ENCODE measurements around the gene SLC7A6.
A peak's percentile ranks its signal among the peaks of the same experiment; 100 is the strongest.
"Not testable (repeated sequence)": the region's sequence is repeated elsewhere in the genome, so short reads cannot be mapped to it uniquely, and the experiment has no call there.

SLC7A6 gene

DNA sequence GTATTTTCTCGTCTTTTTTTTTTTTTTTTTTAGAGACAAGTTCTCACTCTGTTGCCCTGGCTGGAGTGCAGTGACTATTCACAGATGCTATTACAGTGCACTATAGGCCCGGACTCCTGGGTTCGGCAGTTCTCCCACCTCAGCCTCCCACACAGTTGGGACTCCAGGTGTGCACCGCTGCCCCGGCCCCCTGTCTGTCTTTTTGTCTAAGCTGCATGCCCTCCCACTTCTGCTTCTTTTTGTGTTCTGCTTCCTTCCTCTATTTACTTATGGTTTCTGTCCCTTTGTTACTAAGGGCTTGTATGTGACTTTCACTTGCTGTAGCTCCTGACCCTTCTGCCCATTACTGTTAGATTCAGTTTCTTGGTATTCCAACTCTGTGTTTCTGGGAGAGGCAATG lies 20.5 kb downstream of the SLC7A6 start:
- no peak for DNase-seq

DNA sequence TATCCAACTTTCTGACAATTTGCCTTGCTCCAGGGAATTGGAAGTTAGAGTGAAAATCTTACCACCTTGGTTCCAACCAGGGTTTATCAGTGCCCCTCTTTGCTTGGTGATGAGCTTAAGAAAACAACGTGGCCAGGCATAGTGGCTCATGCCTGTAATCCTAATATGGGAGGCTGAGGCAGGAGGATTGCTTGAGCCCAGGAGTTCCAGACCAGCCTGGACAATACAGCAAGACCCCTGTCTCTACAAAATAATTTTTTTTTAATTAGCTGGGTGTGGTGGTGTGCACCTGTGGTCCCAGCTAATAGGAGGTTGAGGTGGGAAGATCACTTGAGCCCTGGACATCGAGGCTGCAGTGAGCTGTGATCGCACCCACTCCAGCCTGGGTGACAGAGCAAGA lies 21.4 kb downstream of the SLC7A6 start:
- DNase-seq: no peak

DNA sequence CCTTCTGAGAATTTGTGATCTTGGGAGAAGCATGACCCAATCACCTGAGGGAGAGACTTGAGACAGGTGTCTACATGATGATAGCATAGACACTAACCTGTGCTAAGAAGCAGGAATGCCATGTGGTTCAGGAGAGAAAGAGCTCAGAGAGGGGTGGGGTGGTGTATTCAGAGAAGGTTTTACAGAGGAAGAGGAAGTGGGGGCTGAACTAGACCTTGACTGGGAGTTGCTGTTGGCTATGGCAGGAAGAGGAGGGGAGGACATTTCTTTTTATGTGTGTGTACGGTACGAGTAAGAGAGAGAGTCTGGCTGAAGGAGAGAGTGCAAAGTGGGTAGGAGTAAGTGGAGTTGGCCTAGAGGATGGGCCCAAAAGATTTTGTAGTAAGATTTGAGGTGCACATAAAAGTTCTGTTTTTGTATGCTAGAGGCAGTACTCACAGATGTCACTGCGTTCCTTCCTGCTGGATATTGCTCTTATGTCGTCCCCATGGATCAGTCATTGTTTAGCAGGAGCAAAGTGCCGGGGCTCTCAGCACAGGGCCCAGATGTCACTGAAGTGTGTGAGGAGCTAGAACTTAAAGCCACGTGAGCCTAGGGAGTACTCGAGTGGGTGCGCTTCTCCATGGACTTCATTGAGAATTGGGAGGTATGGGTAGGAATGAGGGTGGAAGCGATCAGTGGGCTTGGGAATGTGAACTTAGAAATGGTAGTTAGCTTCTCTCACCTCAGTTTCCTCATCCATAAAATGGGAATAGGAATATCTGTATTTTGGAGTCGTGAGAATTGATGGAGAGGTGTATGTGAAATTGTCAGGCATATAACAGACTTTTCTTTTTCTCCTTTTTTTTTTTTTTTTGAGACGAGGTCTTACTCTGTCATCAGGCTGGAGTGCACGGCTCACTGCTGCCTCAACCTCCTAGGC lies 22.1 kb downstream of the SLC7A6 start:
- no peak for DNase-seq

DNA sequence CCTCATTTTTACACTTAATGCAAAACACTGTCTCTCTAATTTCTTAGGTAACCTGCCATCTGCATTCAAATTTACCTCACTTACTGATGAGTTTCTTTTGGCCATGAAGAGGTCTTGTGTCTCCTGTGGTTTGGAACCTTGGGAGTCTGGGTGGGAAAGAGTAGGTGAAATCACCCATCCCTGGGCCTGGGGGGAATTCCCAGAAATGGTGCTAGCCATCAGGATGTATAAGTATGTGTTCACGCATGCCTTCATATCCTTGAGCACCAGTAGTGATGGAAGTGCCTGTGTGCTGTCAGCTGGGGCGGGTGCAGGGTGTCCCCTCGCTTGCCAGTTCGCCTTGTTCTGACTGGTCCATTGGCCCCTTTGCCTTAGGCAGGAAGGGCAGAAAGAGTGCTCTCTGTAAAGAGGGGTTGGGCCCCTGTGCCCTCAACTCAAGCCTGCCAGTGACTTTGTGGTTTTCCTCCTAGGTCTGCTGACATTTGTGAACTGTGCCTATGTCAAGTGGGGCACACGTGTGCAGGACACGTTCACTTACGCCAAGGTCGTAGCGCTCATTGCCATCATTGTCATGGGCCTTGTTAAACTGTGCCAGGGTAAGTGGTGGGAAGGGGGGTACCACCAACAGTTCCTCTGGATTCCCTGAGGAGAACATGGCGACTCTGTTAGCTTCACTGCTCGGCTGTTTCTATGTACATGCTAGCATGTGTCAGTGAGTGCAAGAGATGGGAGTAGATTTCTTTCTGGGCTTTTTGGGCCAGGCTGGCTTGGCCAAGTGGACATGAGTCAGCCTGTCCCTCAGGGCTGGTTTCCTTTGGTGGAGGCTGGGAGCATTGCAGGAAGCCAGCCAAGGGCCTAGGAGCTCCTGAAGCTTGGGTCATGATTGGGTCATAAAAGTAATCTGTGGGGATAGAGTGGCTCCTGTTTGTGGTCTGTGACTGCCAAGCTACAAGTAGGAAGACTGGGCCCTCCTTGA lies 23.2 kb downstream of the SLC7A6 start:
- no peak for DNase-seq

DNA sequence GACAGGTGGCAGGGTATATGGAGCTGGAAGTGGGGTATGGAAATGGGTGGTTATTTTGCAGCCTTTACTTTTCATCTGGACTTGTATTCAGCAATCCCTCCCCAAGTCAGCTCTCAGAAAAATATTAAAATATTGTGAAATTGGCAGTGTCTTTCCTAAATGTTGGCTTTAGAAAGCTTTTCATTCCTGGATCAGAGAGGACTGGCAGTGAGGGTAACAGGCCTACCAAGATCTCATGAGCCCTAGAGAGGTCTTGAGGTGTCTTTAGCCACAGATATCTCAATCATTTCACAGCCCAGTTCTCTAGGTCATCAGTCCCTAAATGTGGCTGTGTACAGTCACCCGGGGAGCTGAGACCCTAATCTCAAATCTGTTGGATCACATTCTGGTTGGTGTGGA lies 23.9 kb downstream of the SLC7A6 start:
- no peak for DNase-seq

DNA sequence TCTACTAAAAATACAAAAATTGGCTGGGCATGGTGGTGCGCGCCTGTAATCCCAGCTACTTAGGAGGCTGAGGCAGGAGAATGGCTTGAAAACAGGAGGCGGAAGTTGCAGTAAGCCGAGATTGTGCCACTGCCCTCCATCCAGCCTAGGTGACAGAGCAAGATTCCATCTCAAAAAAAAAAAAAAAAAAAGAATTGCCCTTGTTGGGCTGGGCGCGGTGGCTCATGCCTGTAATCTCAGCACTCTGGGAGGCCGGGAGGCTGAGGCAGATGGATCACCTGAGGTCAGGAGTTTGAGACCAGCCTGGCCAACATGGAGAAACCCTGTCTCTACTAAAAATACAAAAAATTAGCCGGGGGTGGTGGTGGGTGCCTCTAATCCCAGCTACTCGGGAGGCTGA lies 24.5 kb downstream of the SLC7A6 start:
- not testable (repeated sequence) for DNase-seq

DNA sequence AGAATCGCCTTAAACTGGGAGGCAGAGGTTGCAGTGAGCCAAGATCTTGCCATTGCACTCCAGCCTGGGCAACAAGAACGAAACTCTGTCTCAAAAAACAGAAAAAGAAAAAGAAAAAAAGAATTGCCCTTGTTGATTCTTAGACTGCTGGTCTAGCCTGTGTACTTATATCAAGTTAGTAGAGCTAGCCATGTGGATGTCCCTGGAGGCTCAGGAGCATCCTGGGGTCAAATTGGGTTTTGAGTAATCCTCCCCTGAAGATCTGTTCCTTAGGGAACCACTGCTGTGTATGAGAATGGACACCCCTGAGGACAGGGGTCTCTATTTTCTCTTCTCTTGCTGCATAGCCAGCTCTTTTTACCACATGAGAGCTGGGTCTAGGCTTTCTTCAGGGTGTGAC lies 24.9 kb downstream of the SLC7A6 start:
- DNase-seq: no peak

DNA sequence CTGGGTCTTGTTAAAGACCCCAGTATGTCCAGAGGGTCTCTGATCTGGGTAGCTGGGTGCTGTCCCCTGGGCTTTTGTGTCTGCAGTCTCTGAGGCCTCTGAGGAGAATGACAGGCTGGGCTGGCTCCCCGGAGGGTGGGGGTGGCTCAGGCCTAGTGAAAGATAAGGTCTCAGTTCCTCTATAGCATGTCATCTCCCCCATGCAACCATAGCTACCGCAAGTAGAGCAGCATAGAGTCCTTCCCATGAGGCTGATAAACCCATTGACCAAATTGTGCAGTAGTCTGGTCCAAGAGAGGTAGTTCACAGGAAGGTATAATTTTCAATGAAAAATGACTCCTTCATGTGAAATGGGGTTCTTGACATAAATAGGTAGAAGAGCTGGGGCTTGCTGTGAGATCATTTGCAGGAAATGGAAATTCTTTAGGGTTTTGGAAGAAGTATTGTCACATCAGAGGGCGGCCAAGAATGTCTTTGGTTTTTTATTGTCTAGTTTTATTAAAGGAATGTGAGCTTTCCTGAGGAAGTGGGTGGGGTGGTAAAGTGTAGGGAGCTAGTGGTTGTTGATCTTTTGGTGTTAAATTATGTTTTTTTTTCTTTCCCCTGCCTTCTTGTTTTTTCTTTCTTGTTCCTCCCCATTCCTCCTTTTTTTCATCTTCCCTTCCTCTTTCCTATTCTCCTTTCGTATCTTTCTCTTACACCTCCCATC lies 25.4 kb downstream of the SLC7A6 start:
- no peak for DNase-seq

DNA sequence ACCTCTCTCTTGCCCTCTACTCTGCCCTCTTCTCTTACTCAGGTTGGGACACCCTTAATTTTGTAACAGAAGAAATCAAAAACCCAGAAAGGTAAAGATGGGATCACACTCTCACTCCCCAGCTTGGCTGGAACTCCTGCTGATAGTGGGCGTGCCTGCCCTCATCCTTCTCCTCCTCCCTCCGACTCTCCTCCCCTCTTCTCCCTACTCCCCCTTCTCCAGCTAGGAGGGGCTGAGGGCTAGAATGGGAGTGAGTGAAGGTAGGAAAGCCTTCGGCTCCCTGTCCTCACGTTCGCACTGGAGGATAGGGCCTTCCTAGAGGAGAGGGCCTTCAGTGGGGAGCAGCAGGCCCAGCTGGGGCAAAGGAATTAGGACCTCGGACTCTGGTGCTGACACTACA lies 26.1 kb downstream of the SLC7A6 start:
- DNase-seq: no peak

DNA sequence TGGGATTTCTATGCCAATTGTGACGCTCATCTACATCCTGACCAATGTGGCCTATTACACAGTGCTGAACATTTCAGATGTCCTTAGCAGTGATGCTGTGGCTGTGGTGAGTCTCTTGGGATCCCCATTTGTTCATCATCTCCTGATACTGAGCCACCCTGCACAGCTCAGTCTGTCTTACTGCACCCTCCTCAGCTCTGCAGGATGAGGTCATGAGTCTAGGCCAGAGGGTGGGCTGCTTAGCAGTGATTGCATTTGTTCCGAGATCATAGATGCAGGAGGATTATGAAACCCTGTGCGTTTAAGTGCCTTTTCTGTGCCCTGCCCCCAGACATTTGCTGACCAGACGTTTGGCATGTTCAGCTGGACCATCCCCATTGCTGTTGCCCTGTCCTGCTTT lies 26.9 kb downstream of the SLC7A6 start:
- DNase-seq: no peak

DNA sequence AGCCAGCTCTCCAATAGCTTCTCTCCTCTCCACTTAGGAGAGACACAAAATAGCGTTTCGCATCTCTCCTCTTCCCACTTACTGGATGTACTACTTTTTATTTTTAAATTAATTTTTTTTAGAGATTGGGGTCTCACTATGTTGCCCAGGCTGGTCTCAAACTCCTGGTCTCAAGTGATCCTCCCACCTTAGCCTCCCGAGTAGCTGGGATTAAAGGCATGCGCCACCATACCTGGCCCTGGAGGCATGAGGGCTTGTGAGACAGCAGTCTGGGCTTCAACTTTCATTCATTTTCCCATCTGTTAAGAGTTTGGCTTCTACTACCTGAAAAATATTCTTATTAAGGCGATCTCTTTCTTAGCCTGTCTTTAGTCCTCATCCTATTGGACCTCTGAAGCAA lies 28.1 kb downstream of the SLC7A6 start:
- no peak for DNase-seq

DNA sequence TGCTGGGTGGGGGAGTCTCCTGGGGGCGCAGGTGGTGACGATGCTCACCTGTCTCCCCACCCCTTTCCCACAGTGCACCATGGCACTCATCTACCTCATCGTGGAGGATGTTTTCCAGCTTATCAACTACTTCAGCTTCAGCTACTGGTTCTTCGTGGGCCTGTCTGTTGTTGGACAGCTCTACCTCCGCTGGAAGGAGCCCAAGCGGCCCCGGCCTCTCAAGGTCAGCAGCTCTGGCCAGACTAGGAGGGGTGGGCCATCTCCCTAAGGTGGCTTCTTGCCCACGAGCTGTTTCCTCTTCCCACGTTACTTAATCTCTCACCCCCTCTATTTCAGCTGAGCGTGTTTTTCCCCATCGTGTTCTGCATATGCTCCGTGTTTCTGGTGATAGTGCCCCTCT lies 32.0 kb downstream of the SLC7A6 start:
- DNase-seq: no peak

DNA sequence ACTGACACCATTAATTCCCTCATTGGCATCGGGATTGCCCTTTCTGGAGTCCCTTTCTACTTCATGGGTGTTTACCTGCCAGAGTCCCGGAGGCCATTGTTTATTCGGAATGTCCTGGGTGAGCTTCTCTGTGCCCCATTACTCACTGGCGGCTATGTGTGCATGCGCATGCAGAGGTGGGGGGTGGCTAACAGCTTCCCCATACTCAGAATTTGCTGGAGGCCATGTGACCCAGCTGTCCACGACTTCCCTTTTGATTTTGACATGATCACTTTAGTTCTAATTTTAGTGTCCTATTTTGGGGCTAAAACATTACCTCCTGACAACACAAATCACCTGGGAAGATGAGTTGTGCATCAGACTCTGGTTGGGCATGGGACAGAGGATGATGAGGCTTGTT lies 32.4 kb downstream of the SLC7A6 start:
- DNase-seq: no peak

DNA sequence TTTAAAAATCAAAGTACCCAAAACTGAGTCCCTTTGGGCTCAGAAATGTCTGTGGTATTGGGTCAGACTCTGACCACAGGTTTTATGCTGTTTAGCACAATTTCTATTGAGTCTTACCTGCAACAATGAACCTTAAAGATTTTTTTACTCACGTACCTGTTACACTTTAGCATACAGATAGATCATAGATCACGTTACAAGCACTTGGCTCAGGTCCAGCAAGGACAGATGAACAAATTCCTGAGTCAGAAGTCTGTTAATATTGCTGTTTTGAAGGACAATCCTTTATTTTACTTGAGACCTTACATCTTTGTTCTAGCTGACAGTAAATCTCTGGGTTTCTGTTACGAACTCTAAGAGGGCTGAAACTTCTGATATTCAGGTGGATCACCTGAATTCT lies 33.6 kb downstream of the SLC7A6 start:
- no peak for DNase-seq

DNA sequence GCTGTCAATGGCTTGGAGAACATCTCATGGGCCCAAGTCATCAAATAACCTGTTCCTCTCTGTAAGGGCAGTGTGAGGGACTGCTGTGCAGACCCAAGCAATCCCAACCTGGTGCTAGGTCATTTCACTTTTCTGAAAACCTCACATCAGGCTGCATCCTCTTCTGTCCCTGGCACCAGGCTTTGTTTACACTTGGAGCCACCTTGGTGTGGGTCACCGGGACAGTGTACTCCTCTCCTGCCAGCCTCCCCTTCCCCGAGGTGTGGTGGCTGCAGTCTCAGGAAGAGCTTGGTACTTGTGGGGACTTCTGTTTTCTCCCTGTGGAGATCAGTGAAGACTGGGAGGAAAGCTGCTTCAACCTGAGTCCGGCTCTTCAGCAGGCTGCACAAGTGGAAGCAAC lies 34.0 kb downstream of the SLC7A6 start:
- no peak for DNase-seq

DNA sequence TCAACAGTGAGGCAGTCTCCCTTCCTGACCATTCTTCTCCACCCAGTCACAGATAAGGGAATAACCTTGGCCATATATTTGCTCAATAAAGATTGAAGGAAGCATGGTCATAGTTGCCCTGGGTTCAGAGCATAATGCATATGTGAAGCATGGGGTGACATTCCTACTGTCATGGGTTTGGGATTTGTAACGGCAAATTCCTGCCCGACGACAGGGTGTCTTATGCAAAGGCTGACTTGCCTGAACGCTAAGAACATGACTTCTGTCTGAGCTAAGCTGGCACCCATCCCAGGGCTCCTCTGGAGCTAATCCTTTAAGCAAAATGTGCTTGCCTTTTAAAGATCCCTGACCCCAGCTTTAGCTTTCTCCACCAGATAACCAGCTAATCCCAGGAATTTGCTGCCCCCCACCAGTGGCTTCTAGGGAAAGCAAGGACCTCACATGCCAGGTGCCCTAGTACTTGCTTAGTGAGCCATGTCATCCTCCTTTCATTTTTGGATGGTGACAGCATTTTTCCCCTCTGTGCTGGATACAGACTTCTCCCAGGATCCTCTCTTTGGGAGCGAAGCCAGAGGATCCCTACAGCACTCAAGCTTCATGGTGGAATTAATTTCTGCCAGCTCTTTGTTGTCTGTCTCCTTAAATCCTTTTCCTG lies 34.7 kb downstream of the SLC7A6 start:
- DNase-seq: peak; percentile 67

DNA sequence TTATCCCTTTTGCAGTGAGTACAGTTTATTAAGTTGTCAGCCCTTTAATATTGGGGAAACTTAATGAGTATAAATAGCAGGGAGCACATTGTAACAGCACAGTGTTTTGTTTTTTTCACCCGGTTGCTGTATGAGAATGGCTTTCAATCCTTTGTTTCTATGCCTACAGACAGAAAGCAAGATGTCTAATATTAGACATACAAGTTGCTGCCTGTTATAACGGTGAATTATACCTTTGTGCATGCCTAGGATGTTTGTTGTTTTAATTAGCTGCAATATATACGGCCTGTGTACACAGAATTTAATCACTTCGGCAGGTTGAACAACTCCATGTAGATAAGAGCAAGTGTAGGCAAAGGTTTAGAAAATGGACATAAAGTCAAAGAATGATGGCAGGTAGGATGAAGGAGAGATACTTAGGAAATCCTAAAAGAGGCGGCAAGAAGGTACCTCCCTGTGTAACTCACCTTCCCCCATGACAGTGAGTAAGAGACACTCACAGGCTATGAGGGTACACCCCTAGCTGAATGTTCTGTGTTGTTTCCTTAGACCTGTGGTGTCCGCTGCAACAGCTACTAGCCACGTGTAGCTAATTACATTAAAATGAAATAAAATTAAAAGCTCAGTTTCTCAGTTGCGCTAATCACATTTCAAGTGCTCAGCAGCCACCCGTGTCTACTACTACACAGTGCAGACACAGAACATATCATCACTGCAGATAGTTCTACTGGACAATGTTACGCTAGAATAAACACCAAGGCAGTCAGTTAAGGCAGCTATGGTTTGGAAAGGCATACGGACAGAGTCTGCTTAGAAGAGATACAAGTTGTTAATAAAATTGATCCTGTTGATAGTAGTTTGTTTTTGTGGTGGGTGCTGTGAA lies 35.5 kb downstream of the SLC7A6 start:
- peak; percentile 67 for DNase-seq

DNA sequence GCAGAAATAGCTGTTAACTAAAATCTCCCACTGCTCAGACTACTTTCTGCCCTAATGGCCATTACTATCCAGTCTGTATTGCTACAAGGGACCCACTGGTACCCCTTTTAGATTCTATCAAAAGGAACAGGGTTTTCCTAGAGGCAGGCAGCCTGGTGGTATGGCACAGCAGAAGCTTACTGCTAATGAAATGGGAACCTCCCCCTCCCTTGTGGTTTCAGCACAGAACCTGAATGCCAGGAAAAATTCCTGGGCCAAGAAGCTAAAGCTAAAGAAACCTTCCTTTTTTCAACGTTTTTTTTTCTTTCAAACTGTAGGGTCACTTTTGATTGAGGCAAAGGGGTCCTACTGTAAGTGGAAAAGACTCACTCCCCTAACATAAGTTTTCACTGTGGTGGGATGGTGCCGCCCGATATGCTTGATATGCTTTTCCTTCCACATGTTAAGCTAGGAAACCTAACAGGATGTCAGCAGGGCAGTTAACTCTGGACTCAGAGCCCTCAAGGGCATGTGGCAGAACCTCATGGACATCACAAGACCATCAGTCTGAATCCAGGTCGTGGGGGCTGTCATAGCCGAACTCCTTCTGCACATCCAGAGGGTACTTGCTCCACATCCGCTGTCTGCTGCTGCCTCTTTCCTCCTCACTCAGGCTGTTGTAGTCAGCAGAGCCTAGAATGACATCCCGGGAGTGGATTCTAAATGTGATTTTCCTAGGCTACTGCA lies 36.6 kb downstream of the SLC7A6 start:
- DNase-seq: no peak

DNA sequence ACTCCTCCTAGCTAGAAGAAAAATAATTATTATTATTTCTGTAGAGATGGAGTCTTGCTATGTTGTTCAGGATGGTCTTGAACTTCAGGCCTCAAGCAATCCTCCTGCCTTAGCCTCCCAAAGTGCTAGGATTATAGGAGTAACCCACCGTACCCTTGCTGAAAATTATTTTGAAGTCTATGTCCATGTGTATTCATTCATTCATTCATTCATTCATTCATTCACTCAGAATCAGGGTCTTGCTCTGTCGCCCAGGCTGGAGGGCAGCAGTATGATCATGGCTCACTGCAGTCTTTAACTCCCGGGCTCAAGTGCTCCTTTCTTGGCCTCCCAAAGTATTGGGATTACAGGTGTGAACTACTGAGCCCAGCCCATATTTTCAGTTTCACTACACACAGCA lies 42.3 kb downstream of the SLC7A6 start:
- DNase-seq: no peak

DNA sequence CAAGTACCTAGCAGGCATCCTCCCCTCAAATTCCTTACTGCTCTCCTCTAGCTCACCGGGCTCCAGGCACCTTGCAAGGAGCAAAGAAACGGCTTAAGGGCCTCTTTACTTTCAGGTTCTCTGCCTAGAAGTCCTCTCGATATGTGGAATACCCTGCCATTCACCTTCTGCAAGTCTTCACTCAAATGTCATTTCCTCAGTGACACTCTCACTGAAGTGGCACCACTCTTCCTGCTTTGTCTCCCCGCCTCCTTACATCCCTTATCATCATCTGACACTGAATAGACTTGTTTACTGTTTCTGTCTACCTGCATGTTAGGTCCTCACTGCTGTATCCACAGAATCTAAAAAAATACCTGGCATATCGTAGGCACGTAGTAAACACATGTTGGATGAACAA lies 45.5 kb downstream of the SLC7A6 start:
- DNase-seq: no peak

DNA sequence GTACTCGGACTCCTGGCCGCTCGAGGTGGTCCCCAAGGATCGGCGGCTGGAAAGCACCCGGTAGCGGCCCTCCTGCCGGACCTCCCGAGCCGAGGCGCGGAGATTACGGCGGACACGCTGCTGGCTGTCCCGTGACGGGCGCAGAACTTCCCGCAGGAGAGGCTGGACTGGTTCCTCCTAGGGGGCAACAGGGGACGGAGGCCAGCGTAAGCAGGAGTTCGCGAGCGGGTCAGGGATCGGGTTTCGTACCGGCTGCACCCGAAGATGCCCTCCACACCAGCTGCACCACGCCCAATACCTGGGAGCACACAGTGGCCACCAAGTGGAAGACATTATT lies 46.1 kb downstream of the SLC7A6 start:
- no peak for DNase-seq
